WTC11 (cell line): ENCODE results near the gene ZNF821. TPM values are rescaled to one million over a fixed set of nuclear protein-coding genes. Genes with fewer than 3 reads are reported as not detected.

Source experiments
- ATAC-seq: fragments of 200-7000 bp; cut with Tn5 transposase; 2 replicates; pipeline ENCODE4 v1.10.0; 2021; ENCODE audit warnings: mild to moderate bottlenecking, moderate library complexity
- CTCF ChIA-PET: fragments of 300-600 bp; sonication (Branson Sonifier 250); formaldehyde crosslinking; loops from one replicate; lab custom pipeline; 2021; ENCODE audit warnings: antibody characterized with exemption; lab: Charles Lee
- POLR2A ChIA-PET: fragments of 350-600 bp; sonication (Branson Sonifier 250); formaldehyde crosslinking; loops from one replicate; lab custom pipeline; 2021; ENCODE audit warnings: antibody characterized with exemption; lab: Charles Lee
- DNase-seq: peaks from one replicate; pipeline ENCODE4 v3.0.0; 2021; ENCODE audit warnings: low spot score
- H3K27ac Mint-ChIP-seq: 2 replicates; pipeline ENCODE4 v1.8.0; 2021; ENCODE audit warnings: mixed read lengths
- H3K27me3 Mint-ChIP-seq: 2 replicates; pipeline ENCODE4 v1.8.0; 2021; ENCODE audit warnings: low read depth, mild to moderate bottlenecking, moderate library complexity, mixed read lengths
- H3K36me3 Mint-ChIP-seq: 2 replicates; pipeline ENCODE4 v1.8.0; 2021; ENCODE audit warnings: mixed read lengths
- H3K4me1 Mint-ChIP-seq: 2 replicates; pipeline ENCODE4 v1.8.0; 2022; ENCODE audit warnings: mixed read lengths
- H3K4me3 Mint-ChIP-seq: 2 replicates; pipeline ENCODE4 v1.8.0; 2021; ENCODE audit warnings: mild to moderate bottlenecking, moderate library complexity, mixed read lengths
- H3K9me3 Mint-ChIP-seq: 2 replicates; pipeline ENCODE4 v1.8.0; 2021; ENCODE audit warnings: mixed read lengths
- AR ChIP-seq: fragments of 250-450 bp; sonication (Bioruptor Pico); IDR thresholded peaks from 2 replicates; pipeline ENCODE4 v1.9.0; 2021; ENCODE audit warnings: mild to moderate bottlenecking
- CTCF ChIP-seq: fragments of 200-600 bp; IDR thresholded peaks from 2 replicates; pipeline ENCODE4 v1.8.0; 2022; ENCODE audit warnings: antibody characterized with exemption
- FOXJ3 ChIP-seq: sonication (generic); formaldehyde crosslinking; IDR thresholded peaks from 2 replicates; pipeline ENCODE4 v1.9.0; 2021; ENCODE audit warnings: missing genetic modification reagents, mild to moderate bottlenecking, borderline replicate concordance
- FOXK1 ChIP-seq: sonication (generic); formaldehyde crosslinking; IDR thresholded peaks from 2 replicates; pipeline ENCODE4 v1.8.0; 2022; ENCODE audit warnings: mild to moderate bottlenecking, moderate library complexity, missing genetic modification reagents
- FOXP4 ChIP-seq: sonication (generic); formaldehyde crosslinking; IDR thresholded peaks from 2 replicates; pipeline ENCODE4 v1.8.0; 2022; ENCODE audit warnings: mild to moderate bottlenecking, missing genetic modification reagents
- IRF1 ChIP-seq: sonication (generic); formaldehyde crosslinking; IDR thresholded peaks from 2 replicates; pipeline ENCODE4 v1.8.0; 2023; ENCODE audit warnings: missing genetic modification reagents
- IRF2 ChIP-seq: sonication (generic); formaldehyde crosslinking; IDR thresholded peaks from 2 replicates; pipeline ENCODE4 v1.8.0; 2022; ENCODE audit warnings: low read depth, missing genetic modification reagents, borderline replicate concordance
- OVOL2 ChIP-seq: fragments of 250-450 bp; sonication (Bioruptor Pico); IDR thresholded peaks from 2 replicates; pipeline ENCODE4 v1.9.0; 2021; ENCODE audit warnings: mild to moderate bottlenecking, borderline replicate concordance
- ZBTB43 ChIP-seq: sonication (generic); formaldehyde crosslinking; IDR thresholded peaks from 2 replicates; pipeline ENCODE4 v1.8.1; 2023; ENCODE audit warnings: mild to moderate bottlenecking, missing genetic modification reagents
- ZNF138 ChIP-seq: sonication (generic); formaldehyde crosslinking; conservative IDR thresholded peaks from 2 replicates; pipeline ENCODE4 v1.8.1; 2022; ENCODE audit warnings: mild to moderate bottlenecking, moderate library complexity, missing genetic modification reagents
- ZNF232 ChIP-seq: sonication (generic); formaldehyde crosslinking; IDR thresholded peaks from 2 replicates; pipeline ENCODE4 v1.8.0; 2022; ENCODE audit warnings: mild to moderate bottlenecking, missing genetic modification reagents
- ZNF532 ChIP-seq: fragments of 250-450 bp; sonication (Bioruptor Pico); IDR thresholded peaks from 2 replicates; pipeline ENCODE4 v1.9.0; 2021; ENCODE audit warnings: mild to moderate bottlenecking, borderline replicate concordance
- total RNA-seq: library from RNA; stranded (reverse); gene quantifications from 3 replicates; pipeline ENCODE4 v1.2.3, GENCODE V29; 2021

ZNF821 gene
- total RNA-seq, 1 experiment from 2014 or later: 16.2 TPM

- no peak for TF ChIP-seq OVOL2
- TF ChIP-seq IRF2 (CRISPR knock-in tag): no peak
Observed at GRCh38 chr16:71924710-71925109, 40.7 kb upstream of the ZNF821 start (continued).

GRCh38 chr16:71923941-71924690, 40.1 kb upstream of the ZNF821 start:
- TF ChIP-seq ZNF532 (CRISPR knock-in tag): no peak
- TF ChIP-seq FOXP4: no peak
- TF ChIP-seq FOXK1: no peak
- no peak for TF ChIP-seq IRF1
- no peak for TF ChIP-seq FOXJ3 (CRISPR knock-in tag)
- TF ChIP-seq ZBTB43 (CRISPR knock-in tag): no peak
- TF ChIP-seq ZNF232 (CRISPR knock-in tag): no peak
- no peak for TF ChIP-seq CTCF
- no peak for TF ChIP-seq ZNF138 (CRISPR knock-in tag)
- no peak for TF ChIP-seq AR (CRISPR knock-in tag)
- DNase-seq: no peak
- POLR2A ChIA-PET: no interaction called here
- Mint-ChIP-seq H3K4me3 (no peak overlapping the region), H3K4me1 (no peaks in the 10 kb centered on the region), H3K27me3 (no peaks in the 10 kb centered on the region), H3K27ac (no peak overlapping the region), H3K36me3 (peaks cover 94% of the 10 kb centered on the region), H3K9me3 (no peaks in the 10 kb centered on the region)
- CTCF ChIA-PET: interaction anchor here (2.1 to 2.3 kb wide), 2 partner anchors 37 to 41 kb away, joined by 7 to 10 read pairs; no protein-coding TSS in a partner anchor
- ATAC-seq: no peak
